Activated B cell treated with CpG ODN at 0.5 μM for 24 hours (primary cell): ENCODE results near the gene MDM1. TPM values are rescaled to one million over a fixed set of nuclear protein-coding genes. Genes with fewer than 3 reads are reported as not detected.

Source experiments
- ATAC-seq: fragments of 200-7000 bp; cut with Tn5 transposase; one replicate; pipeline ENCODE4 v1.10.0; 2021; ENCODE audit warnings: low read depth, mild to moderate bottlenecking, moderate library complexity
- CTCF ChIA-PET: fragments of 350-600 bp; sonication (Branson Sonifier 250); formaldehyde crosslinking; loops from one replicate; lab custom pipeline; 2021; ENCODE audit warnings: antibody characterized with exemption; lab: Charles Lee
- POLR2A ChIA-PET: fragments of 350-600 bp; sonication (Branson Sonifier 250); formaldehyde crosslinking; loops from one replicate; lab custom pipeline; 2021; ENCODE audit warnings: antibody characterized with exemption; lab: Charles Lee
- DNase-seq: peaks from one replicate; pipeline ENCODE4 v3.0.0; 2022
- H3K27ac Mint-ChIP-seq: one replicate; pipeline ENCODE4 v1.8.0; 2020; ENCODE audit warnings: mixed read lengths
- H3K27me3 Mint-ChIP-seq: one replicate; pipeline ENCODE4 v1.8.0; 2021; ENCODE audit warnings: mixed read lengths
- H3K36me3 Mint-ChIP-seq: one replicate; pipeline ENCODE4 v1.8.0; 2021; ENCODE audit warnings: low read depth, mixed read lengths
- H3K4me1 Mint-ChIP-seq: one replicate; pipeline ENCODE4 v1.8.0; 2021; ENCODE audit warnings: mixed read lengths
- H3K4me3 Mint-ChIP-seq: one replicate; pipeline ENCODE4 v1.8.0; 2020; ENCODE audit warnings: mild to moderate bottlenecking, mixed read lengths
- H3K9me3 Mint-ChIP-seq: one replicate; pipeline ENCODE4 v1.8.0; 2020; ENCODE audit warnings: mixed read lengths
- CTCF ChIP-seq: fragments of 200-600 bp; IDR thresholded peaks from one replicate; pipeline ENCODE4 v1.8.0; 2022; ENCODE audit warnings: antibody characterized with exemption, mild to moderate bottlenecking
- intact Hi-C: fragments of 100-400 bp; cut with micrococcal nuclease; formaldehyde crosslinking; loops from one replicate; pipeline ENCODE4 v1.15.1; 2024
- total RNA-seq: library from RNA; stranded (reverse); gene quantifications from 2 replicates; pipeline ENCODE4 v1.2.3, GENCODE V29; 2022

Gene MDM1
- total RNA-seq, 1 donor from 2014 or later = 25.9 TPM

GRCh38 chr12:68270358-68270757 is 61.8 kb downstream of the MDM1 start:
- no peak for TF ChIP-seq CTCF
- Mint-ChIP-seq H3K27me3 (no peaks in the 10 kb centered on the region), H3K36me3 (no peaks in the 10 kb centered on the region), H3K27ac (no peak overlapping the region), H3K9me3 (no peaks in the 10 kb centered on the region), H3K4me3 (no peak overlapping the region), H3K4me1 (no peaks in the 10 kb centered on the region)
- intact Hi-C loops = no loop called here
- ATAC-seq (no peak), DNase-seq (no peak)
- POLR2A ChIA-PET = no interaction called here
- CTCF ChIA-PET = no interaction called here

- no peaks in the 10 kb centered on the region for H3K9me3 Mint-ChIP-seq
- H3K27me3 Mint-ChIP-seq = no peaks in the 10 kb centered on the region
- ChIA-PET POLR2A (no interaction called here), CTCF (no interaction called here)
- H3K4me3 Mint-ChIP-seq = no peak overlapping the region
- intact Hi-C loops = no loop called here
- no peaks in the 10 kb centered on the region for H3K4me1 Mint-ChIP-seq
- DNase-seq (no peak), ATAC-seq (no peak)
- no peak overlapping the region for H3K27ac Mint-ChIP-seq
- TF ChIP-seq CTCF = no peak
- no peaks in the 10 kb centered on the region for H3K36me3 Mint-ChIP-seq
Measured at GRCh38 chr12:68269779-68270178, 62.4 kb downstream of the MDM1 start.

DNA sequence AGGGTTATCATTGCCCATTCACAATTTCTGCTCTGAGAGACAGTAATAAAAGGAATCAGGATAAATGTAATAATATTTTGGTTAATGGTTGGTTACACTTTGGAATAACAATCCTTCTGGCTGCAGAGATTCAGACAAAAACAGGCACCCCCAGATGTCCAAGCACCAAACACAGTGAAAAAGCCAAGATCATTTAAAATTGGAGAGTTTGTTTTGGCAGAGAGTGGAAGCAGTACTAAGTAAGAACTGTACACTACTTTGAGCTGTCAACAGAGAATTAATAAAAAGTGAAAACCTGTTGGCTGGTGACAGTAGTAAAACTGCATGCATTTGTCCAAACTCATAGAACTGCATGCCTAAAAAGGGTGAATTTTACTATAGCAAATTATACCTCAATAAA is 63.2 kb downstream of the MDM1 start:
- intact Hi-C loops = no loop called here
- Mint-ChIP-seq H3K4me1 (no peaks in the 10 kb centered on the region), H3K36me3 (no peaks in the 10 kb centered on the region), H3K4me3 (no peak overlapping the region), H3K27me3 (peaks cover 5% of the 10 kb centered on the region), H3K27ac (no peak overlapping the region), H3K9me3 (no peaks in the 10 kb centered on the region)
- ChIA-PET CTCF (no interaction called here), POLR2A (no interaction called here)
- ATAC-seq = no peak
- TF ChIP-seq CTCF = no peak
- no peak for DNase-seq

DNA sequence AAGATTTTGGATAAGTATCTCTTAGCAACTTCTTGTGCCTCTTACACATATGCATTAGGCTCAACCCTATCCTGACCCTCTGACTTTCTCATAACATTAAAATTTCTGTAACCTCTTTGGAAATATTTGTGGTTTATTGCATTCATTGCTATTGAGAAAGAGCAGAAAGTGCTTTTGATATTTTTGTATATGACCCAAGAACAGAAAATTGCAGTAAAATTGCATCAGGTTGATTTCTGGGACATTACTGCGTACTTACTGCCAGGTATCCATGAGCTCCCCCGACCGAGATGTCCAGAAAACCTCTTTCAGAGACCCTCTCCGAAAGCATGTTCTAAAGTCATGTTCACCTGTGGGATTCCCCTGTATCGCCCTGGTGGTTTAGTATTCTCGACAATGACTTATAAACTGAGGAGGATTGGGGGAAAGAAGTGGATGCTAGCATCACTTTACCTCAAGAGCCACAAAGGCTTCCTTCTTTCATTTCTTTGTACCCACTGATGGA is 64.2 kb downstream of the MDM1 start:
- ChIA-PET POLR2A (no interaction called here), CTCF (no interaction called here)
- intact Hi-C loops = no loop called here
- no peaks in the 10 kb centered on the region for H3K4me1 Mint-ChIP-seq
- H3K36me3 Mint-ChIP-seq = no peaks in the 10 kb centered on the region
- H3K9me3 Mint-ChIP-seq = no peaks in the 10 kb centered on the region
- no peak overlapping the region for H3K4me3 Mint-ChIP-seq
- DNase-seq (no peak), ATAC-seq (no peak)
- H3K27ac Mint-ChIP-seq = no peak overlapping the region
- TF ChIP-seq CTCF = no peak
- H3K27me3 Mint-ChIP-seq = peaks cover 5% of the 10 kb centered on the region

- H3K27ac Mint-ChIP-seq = no peak overlapping the region
- peaks cover 8% of the 10 kb centered on the region for H3K27me3 Mint-ChIP-seq
- no peaks in the 10 kb centered on the region for H3K36me3 Mint-ChIP-seq
- ATAC-seq (no peak), DNase-seq (no peak)
- H3K9me3 Mint-ChIP-seq = no peaks in the 10 kb centered on the region
- intact Hi-C loops = no loop called here
- ChIA-PET CTCF (no interaction called here), POLR2A (no interaction called here)
- H3K4me3 Mint-ChIP-seq = no peak overlapping the region
- no peaks in the 10 kb centered on the region for H3K4me1 Mint-ChIP-seq
- TF ChIP-seq CTCF = no peak
Measured at GRCh38 chr12:68264857-68265256, 67.3 kb downstream of the MDM1 start.
